PC-3 (cell line): Measurements from ENCODE around the gene HELLS. TPM values are rescaled to one million over a fixed set of nuclear protein-coding genes. Genes with fewer than 3 reads are reported as not detected.
A peak's percentile ranks its signal among the peaks of the same experiment; 100 is the strongest.

Experiments used
- ATAC-seq: fragments of 200-7000 bp; cut with Tn5 transposase; 2 replicates; pipeline ENCODE4 v1.9.1; 2020; ENCODE audit warnings: mild to moderate bottlenecking, moderate library complexity
- BruUV-seq: library from RNA; stranded (reverse); fragments of 400-500 nt; replicated peaks from 2 replicates; lab custom pipeline; 2021; lab: Mats Ljungman, UMichigan
- CTCF ChIA-PET: fragments of 300-600 bp; sonication (Branson Sonifier 250); formaldehyde crosslinking; loops from one replicate; lab custom pipeline; 2022; ENCODE audit warnings: antibody characterized with exemption; lab: Charles Lee
- POLR2A ChIA-PET: fragments of 300-600 bp; sonication (Branson Sonifier 250); formaldehyde crosslinking; loops from one replicate; lab custom pipeline; 2022; ENCODE audit warnings: antibody characterized with exemption; ENCODE audit not compliant: unreplicated experiment; lab: Charles Lee
- DNase-seq: peaks from one replicate; pipeline ENCODE4 v3.0.0-alpha.2; 2015
- H2AFZ ChIP-seq: fragments of 300-600 bp; sonication (generic); 2 replicates; pipeline ENCODE4 v1.6.0; 2016; ENCODE audit warnings: antibody characterized with exemption, low read length
- H3F3A ChIP-seq: fragments of 300-600 bp; sonication (generic); one replicate; pipeline ENCODE4 v1.6.0; 2017; ENCODE audit warnings: antibody characterized with exemption, low read length, control low read depth, mild to moderate bottlenecking; ENCODE audit not compliant: unreplicated experiment
- H3K27ac ChIP-seq: fragments of 300-600 bp; sonication (generic); 2 replicates; pipeline ENCODE4 v1.5.1; 2016; ENCODE audit warnings: mild to moderate bottlenecking, low read length
- H3K27me3 ChIP-seq: fragments of 300-600 bp; sonication (generic); 2 replicates; pipeline ENCODE4 v1.6.1; 2016; ENCODE audit warnings: low read length, mixed read lengths
- H3K36me3 ChIP-seq: fragments of 300-600 bp; sonication (generic); 2 replicates; pipeline ENCODE4 v1.6.1; 2016; ENCODE audit warnings: low read depth, mixed run types, low read length, mixed read lengths
- H3K4me1 ChIP-seq: fragments of 300-600 bp; sonication (generic); 2 replicates; pipeline ENCODE4 v1.5.1; 2016; ENCODE audit warnings: low read length; ENCODE audit not compliant: insufficient read depth
- H3K4me2 ChIP-seq: fragments of 300-600 bp; sonication (generic); 2 replicates; pipeline ENCODE4 v1.6.0; 2016; ENCODE audit warnings: low read length
- H3K4me3 ChIP-seq: fragments of 300-600 bp; sonication (generic); 2 replicates; pipeline ENCODE4 v1.5.1; 2016; ENCODE audit warnings: mild to moderate bottlenecking, low read length, mixed read lengths
- H3K79me2 ChIP-seq: fragments of 300-600 bp; sonication (generic); 2 replicates; pipeline ENCODE4 v1.6.1; 2017; ENCODE audit warnings: low read length, mixed read lengths
- H3K9ac ChIP-seq: fragments of 300-600 bp; sonication (generic); 2 replicates; pipeline ENCODE4 v1.6.0; 2016; ENCODE audit warnings: mild to moderate bottlenecking, low read length
- H3K9me2 ChIP-seq: fragments of 300-600 bp; sonication (generic); replicated peaks from 2 replicates; pipeline ENCODE4 v1.6.1; 2016; ENCODE audit warnings: mixed run types, low read length, mixed read lengths
- H3K9me3 ChIP-seq: fragments of 300-600 bp; sonication (generic); 2 replicates; pipeline ENCODE4 v1.6.1; 2016; ENCODE audit warnings: low read length, mixed read lengths
- H4K20me1 ChIP-seq: fragments of 300-600 bp; sonication (generic); 2 replicates; pipeline ENCODE4 v1.6.1; 2016; ENCODE audit warnings: low read length, mixed read lengths
- EZH2 ChIP-seq: fragments of 300-600 bp; sonication (generic); IDR thresholded peaks from one replicate; pipeline ENCODE4 v1.6.1; 2017; ENCODE audit warnings: antibody characterized with exemption, mild to moderate bottlenecking, low read length; ENCODE audit not compliant: unreplicated experiment
- EZH2phosphoT487 ChIP-seq: fragments of 300-600 bp; sonication (generic); IDR thresholded peaks from 2 replicates; pipeline ENCODE4 v1.6.1; 2018; ENCODE audit warnings: mild to moderate bottlenecking, antibody characterized with exemption, low read length, borderline replicate concordance
- intact Hi-C: fragments of 100-400 bp; cut with micrococcal nuclease; formaldehyde crosslinking; loops from 2 replicates; pipeline ENCODE4 v1.9.0; 2023
- total RNA-seq: library from RNA; depleted of rRNA; stranded (reverse); fragments of >200 nt; gene quantifications from 2 replicates; pipeline ENCODE4 v1.2.3, GENCODE V29; 2014
- TF ChIP-seq, protein P1 (sequence below): fragments of 300-600 bp; sonication (generic); conservative IDR thresholded peaks from 2 replicates; pipeline ENCODE4 v1.5.1; 2017; ENCODE audit warnings: antibody characterized with exemption, low read depth, mild to moderate bottlenecking, low read length

HELLS gene
- total RNA-seq, 1 experiment from 2014 or later = 86.3 TPM

DNA sequence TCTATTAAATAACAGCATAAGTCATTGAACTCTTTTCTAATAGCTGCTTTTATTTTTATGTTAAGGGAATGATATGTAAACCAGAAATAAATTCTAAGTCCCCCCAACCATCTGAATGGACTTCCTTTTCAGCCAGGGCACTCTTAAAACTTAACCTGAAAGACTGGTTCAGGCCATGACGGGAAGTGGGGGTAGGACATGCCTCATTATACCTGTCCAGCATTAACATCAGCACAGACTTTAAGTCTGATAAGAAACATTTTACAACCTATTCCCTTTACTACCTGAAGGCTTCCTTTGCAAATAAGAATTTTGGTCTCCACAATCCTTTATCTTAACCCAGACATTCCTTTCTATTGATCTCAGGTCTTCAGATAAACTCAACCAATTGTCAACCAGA lies 81.9 kb downstream of the HELLS start:
- Histone ChIP-seq H3F3A (no peaks in the 10 kb centered on the region), H3K4me2 (no peak overlapping the region), H3K9me3 (no peaks in the 10 kb centered on the region), H4K20me1 (no peaks in the 10 kb centered on the region), H3K36me3 (no peaks in the 10 kb centered on the region), H3K79me2 (no peaks in the 10 kb centered on the region), H3K9me2 (no peaks in the 10 kb centered on the region), H2AFZ (no peak overlapping the region), H3K9ac (no peak overlapping the region), H3K27me3 (no peaks in the 10 kb centered on the region), H3K4me1 (no peaks in the 10 kb centered on the region), H3K27ac (no peak overlapping the region), H3K4me3 (no peak overlapping the region)
- ATAC-seq (no peak), DNase-seq (no peak)
- ChIA-PET CTCF (no interaction called here), POLR2A (no interaction called here)
- no TSS peak for BruUV-seq
- TF ChIP-seq EZH2 (no peak), EZH2phosphoT487 (no peak)
- TF ChIP-seq, protein P1, sequence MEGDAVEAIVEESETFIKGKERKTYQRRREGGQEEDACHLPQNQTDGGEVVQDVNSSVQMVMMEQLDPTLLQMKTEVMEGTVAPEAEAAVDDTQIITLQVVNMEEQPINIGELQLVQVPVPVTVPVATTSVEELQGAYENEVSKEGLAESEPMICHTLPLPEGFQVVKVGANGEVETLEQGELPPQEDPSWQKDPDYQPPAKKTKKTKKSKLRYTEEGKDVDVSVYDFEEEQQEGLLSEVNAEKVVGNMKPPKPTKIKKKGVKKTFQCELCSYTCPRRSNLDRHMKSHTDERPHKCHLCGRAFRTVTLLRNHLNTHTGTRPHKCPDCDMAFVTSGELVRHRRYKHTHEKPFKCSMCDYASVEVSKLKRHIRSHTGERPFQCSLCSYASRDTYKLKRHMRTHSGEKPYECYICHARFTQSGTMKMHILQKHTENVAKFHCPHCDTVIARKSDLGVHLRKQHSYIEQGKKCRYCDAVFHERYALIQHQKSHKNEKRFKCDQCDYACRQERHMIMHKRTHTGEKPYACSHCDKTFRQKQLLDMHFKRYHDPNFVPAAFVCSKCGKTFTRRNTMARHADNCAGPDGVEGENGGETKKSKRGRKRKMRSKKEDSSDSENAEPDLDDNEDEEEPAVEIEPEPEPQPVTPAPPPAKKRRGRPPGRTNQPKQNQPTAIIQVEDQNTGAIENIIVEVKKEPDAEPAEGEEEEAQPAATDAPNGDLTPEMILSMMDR = no peak
- intact Hi-C loops = no loop called here

DNA sequence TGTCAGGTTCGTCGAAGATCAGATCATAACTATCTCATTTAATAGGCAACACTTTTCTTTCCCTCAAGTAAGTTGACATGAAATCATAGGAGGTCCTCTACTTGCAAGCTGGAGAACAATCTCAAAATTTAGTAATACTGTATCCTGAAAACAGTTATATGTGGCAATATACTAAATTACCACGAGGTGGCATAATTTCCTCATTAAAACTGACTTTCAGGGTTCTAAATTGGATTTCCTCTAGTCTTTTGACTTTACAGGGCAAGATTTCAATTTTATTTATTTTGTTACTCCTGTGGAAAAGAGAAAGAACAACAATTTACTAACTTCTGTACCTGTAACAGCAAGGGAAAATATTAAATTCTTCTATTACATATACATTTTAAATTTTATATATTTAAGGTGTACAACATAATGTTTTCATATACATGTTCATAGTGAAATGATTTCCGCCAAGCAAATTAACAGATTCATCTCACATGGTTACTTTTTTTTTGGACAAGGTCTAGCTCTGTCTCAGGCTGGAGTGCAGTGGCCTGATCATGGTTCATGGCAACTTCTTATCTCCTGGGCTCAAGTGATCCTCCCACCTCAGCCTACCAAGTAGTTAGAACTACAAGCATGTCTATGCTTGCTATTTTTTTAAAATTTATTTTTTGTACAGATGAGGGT lies 84.6 kb downstream of the HELLS start:
- TF ChIP-seq, protein P1 = peak; percentile 68
- no peak for TF ChIP-seq EZH2
- no TSS peak for BruUV-seq
- CTCF ChIA-PET = no interaction called here

DNA sequence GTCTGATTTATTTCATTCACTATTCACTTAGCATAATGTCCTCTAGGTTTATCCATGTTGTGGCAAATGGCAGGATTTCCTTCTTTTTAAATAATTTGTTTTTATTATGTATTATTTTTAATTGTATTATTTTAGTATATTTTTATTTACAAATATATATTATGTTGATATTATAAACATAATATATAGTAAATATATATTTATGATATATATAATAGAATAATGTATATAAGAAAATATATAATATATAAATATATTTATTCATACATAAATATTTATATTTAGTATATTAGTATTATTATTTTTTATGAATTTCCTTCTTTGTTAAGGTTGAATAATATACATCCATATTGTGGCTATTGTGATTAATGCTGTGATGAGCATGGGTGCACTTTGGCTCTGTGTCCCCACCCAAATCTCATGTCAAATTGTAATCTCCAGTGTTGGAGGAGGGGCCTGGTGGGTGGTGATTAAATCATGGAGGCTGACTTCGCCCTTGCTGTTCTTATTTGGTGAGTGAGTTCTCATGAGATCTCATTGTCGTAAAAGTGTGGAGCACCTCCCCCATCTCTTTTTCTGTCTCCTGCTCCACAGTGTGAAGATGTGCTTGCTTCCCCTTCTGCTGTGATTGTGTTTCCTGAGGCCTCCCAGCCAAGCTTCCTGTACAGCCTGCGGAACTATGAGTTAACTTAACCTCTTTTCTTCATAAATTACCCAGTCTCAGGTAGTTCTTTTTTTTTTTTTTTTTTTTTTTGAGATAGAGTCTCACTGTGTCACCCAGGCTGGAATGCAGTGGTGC lies 85.7 kb downstream of the HELLS start:
- Histone ChIP-seq H3F3A (no peaks in the 10 kb centered on the region), H4K20me1 (no peaks in the 10 kb centered on the region), H3K27me3 (no peaks in the 10 kb centered on the region), H3K9me3 (no peaks in the 10 kb centered on the region), H3K4me1 (no peaks in the 10 kb centered on the region), H2AFZ (no peak overlapping the region), H3K9me2 (no peaks in the 10 kb centered on the region), H3K9ac (no peak overlapping the region), H3K79me2 (no peaks in the 10 kb centered on the region), H3K4me3 (no peak overlapping the region), H3K4me2 (no peak overlapping the region), H3K27ac (no peak overlapping the region), H3K36me3 (no peaks in the 10 kb centered on the region)
- ChIA-PET CTCF (no interaction called here), POLR2A (no interaction called here)
- TF ChIP-seq, protein P1 = no peak
- TF ChIP-seq EZH2 = no peak
- no peak for TF ChIP-seq EZH2phosphoT487
- ATAC-seq (no peak), DNase-seq (no peak)
- no TSS peak for BruUV-seq
- intact Hi-C loops = no loop called here

More for the DNA sequence above, 84.6 kb downstream of the HELLS start:
- H3K9me3 ChIP-seq = no peaks in the 10 kb centered on the region
- no peaks in the 10 kb centered on the region for H4K20me1 ChIP-seq
- H3K4me2 ChIP-seq = no peak overlapping the region
- H2AFZ ChIP-seq = no peak overlapping the region
- no peaks in the 10 kb centered on the region for H3K27me3 ChIP-seq
- no peaks in the 10 kb centered on the region for H3K9me2 ChIP-seq
- no peaks in the 10 kb centered on the region for H3K79me2 ChIP-seq
- POLR2A ChIA-PET = no interaction called here
- no peaks in the 10 kb centered on the region for H3K4me1 ChIP-seq
- H3K9ac ChIP-seq = no peak overlapping the region
- H3K27ac ChIP-seq = no peak overlapping the region
- H3F3A ChIP-seq = no peaks in the 10 kb centered on the region
- DNase-seq (peak; percentile 46), ATAC-seq (no peak)
- H3K4me3 ChIP-seq = no peak overlapping the region
- no peaks in the 10 kb centered on the region for H3K36me3 ChIP-seq
- intact Hi-C loops = no loop called here
